Activated T-cell treated with anti-CD3 and anti-CD28 coated beads, Interleukin-2, amount 50 U/mL, for 4 hours (primary cell): ENCODE measurements around the gene SIRT4. TPM values are rescaled to one million over a fixed set of nuclear protein-coding genes. Genes with fewer than 3 reads are reported as not detected.

Source experiments
- ATAC-seq, 2 donors: fragments of 200-7000 bp; cut with Tn5 transposase; one replicate each; pipeline ENCODE4 v1.10.0; 2021
- DNase-seq: peaks from one replicate; pipeline ENCODE4 v3.0.0-alpha.2; 2020
- H3K27me3 Mint-ChIP-seq: one replicate; pipeline ENCODE4 v1.8.0; 2021; ENCODE audit warnings: low read depth, mixed read lengths
- H3K36me3 Mint-ChIP-seq: one replicate; pipeline ENCODE4 v1.8.0; 2022; ENCODE audit warnings: mixed read lengths; ENCODE audit not compliant: insufficient read depth
- H3K4me1 Mint-ChIP-seq: one replicate; pipeline ENCODE4 v1.8.0; 2021; ENCODE audit warnings: low read depth, mixed read lengths
- H3K4me3 Mint-ChIP-seq: one replicate; pipeline ENCODE4 v1.8.0; 2021; ENCODE audit warnings: mild to moderate bottlenecking, moderate library complexity, mixed read lengths
- H3K9me3 Mint-ChIP-seq: one replicate; pipeline ENCODE4 v1.8.0; 2021; ENCODE audit warnings: mixed read lengths
- total RNA-seq, 3 donors: library from RNA; stranded (reverse); gene quantifications; one replicate each; pipeline ENCODE4 v1.2.1, GENCODE V29; 2021

The SIRT4 gene
- total RNA-seq, 3 donors from 2014 or later: 1.3 to 1.8 (median 1.5) TPM

DNA sequence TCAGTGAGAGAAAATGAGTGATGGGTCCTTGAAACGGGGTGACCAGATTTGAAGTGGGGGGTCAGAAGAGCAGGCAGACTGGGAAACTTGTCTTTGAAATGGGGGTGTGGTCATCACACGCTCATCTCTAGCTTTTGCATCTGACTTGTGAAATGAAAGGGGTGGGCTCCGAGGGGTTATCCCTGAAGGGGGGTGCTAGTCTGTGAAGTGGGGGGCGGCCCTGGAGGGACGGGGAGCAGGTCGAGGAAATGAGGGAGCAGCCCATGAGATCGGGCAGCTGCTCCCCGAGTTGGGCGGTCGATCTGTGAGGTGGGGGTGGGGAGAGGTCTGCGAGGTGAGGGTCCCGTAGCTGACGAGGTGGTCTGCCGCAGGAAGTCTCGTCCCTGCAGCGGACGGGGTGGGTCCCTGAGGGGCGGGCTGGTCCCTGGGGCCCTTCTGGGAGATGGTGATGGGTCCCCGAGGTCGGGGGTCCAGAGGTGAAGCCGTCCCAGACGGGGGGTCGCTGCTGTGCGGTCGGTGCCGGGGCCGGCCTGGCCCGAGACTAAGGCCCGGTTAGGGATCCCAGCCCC lies 37.1 kb upstream of the SIRT4 start:
- DNase-seq: peak; percentile 13
- H3K9me3 Mint-ChIP-seq: no peaks in the 10 kb centered on the region
- H3K36me3 Mint-ChIP-seq: no peaks in the 10 kb centered on the region
- H3K4me1 Mint-ChIP-seq: peaks cover 49% of the 10 kb centered on the region
- no peaks in the 10 kb centered on the region for H3K27me3 Mint-ChIP-seq
- peak overlapping the region; percentile 91 for H3K4me3 Mint-ChIP-seq
- peak in 1 of 2 donors; percentile 2 for ATAC-seq

GRCh38 chr12:120265473-120266179 lies 36.5 kb upstream of the SIRT4 start, which contains the start of gene PXN:
Gene PXN (minus strand): TSS chr12:120265730. CDS start chr12:120265629, 101 bp downstream.
- Mint-ChIP-seq H3K36me3 (no peaks in the 10 kb centered on the region), H3K4me1 (peaks cover 43% of the 10 kb centered on the region), H3K9me3 (no peaks in the 10 kb centered on the region), H3K4me3 (peak within 1 kb of the TSS; percentile 91), H3K27me3 (no peaks in the 10 kb centered on the region)
- ATAC-seq (peak; percentile 77 to 84), DNase-seq (peak; percentile 93)

- ATAC-seq (no peak), DNase-seq (no peak)
- Mint-ChIP-seq H3K36me3 (no peaks in the 10 kb centered on the region), H3K4me3 (peak overlapping the region; percentile 88), H3K4me1 (peaks cover 36% of the 10 kb centered on the region), H3K27me3 (no peaks in the 10 kb centered on the region), H3K9me3 (no peaks in the 10 kb centered on the region)
Observed at GRCh38 chr12:120266180-120266870, 35.8 kb upstream of the SIRT4 start.

DNA sequence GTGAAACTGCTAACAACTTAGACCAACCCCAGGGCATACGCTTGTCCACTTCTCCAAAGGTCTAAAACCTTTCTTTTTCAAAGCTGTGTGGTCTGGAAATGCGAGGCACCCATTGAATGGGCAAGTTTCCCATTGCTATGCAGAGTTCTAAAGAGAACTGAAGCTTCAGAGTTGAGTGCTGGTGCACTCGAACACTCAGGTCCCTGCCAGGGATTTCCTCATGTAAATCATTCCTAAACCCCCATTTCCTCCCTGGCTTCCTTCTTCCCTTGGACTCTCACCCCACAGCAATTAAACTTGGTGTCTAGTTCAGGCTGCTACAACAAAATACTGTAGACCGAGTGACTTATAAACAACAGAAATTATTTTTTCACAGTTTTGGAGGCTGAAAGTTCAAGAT lies 34.4 kb upstream of the SIRT4 start:
- no peaks in the 10 kb centered on the region for H3K9me3 Mint-ChIP-seq
- peaks cover 22% of the 10 kb centered on the region for H3K4me1 Mint-ChIP-seq
- DNase-seq (no peak), ATAC-seq (no peak)
- no peak overlapping the region for H3K4me3 Mint-ChIP-seq
- H3K27me3 Mint-ChIP-seq: no peaks in the 10 kb centered on the region
- no peaks in the 10 kb centered on the region for H3K36me3 Mint-ChIP-seq

DNA sequence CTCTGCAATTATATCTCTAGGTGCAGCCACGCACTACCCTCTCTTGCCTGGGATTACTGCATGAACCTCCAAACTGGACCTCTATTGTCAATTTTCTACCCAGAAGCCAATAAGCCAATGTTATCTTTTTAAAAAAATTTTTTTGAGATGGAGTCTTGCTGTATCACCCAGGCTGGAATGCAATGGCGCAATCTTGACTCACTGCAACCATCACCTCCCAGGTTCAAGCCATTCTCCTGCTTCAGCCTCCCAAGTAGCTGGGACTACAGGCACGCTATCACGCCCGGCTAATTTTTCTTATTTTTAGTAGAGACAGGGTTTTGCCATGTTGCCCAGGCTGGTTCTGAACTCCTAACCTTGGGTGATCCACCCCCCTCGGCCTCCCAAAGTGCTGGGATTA lies 25.4 kb upstream of the SIRT4 start:
- ATAC-seq: no peak
- no peak overlapping the region for H3K4me3 Mint-ChIP-seq
- no peaks in the 10 kb centered on the region for H3K36me3 Mint-ChIP-seq
- H3K27me3 Mint-ChIP-seq: peaks cover 3% of the 10 kb centered on the region
- DNase-seq: no peak
- no peaks in the 10 kb centered on the region for H3K9me3 Mint-ChIP-seq
- no peaks in the 10 kb centered on the region for H3K4me1 Mint-ChIP-seq

DNA sequence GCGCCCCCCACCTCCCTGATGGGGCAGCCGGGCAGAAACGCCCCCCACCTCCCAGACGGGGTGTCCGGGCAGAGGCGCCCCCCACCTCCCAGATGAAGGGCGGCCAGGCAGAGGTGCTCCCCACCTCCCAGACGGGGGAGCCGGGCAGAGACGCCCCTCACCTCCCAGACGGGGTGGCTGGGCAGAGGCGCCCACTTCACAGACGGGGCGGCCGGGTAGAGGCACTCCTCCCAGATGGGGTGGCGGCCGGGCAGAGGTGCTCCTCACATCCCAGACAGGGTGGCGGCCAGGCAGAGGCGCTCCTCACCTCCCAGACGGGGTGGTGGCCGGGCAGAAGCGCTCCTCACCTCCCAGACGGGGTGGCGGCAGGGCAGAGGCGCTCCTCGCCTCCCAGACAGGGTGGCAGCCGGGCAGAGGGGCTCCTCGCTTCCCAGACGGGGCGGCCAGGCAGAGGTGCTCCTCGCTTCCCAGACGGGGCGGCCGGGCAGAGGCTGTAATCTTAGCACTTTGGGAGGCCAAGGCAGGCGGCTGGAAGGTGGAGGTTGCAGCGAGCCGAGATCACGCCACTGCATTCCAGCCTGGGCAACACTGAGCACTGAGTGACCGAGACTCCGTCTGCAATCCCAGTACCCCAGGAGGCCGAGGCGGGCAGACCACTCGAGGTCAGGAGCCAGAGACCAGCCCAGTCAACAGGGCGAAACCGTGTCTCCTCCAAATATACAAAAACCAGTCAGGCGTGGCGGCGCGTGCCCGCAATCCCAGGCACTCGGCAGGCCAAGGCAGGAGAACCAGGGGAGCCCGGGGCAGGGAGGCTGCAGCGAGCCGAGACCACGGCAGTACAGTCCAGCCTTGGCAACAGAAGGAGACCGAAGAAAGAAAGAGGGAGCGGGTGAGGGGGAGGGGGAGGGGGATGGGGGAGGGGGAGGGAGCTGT lies 23.7 kb upstream of the SIRT4 start:
- ATAC-seq (no peak), DNase-seq (no peak)
- Mint-ChIP-seq H3K9me3 (no peaks in the 10 kb centered on the region), H3K4me1 (no peaks in the 10 kb centered on the region), H3K36me3 (no peaks in the 10 kb centered on the region), H3K4me3 (no peak overlapping the region), H3K27me3 (peaks cover 3% of the 10 kb centered on the region)

GRCh38 chr12:120283318-120283717 lies 18.8 kb upstream of the SIRT4 start:
- ATAC-seq (no peak), DNase-seq (no peak)
- H3K4me1 Mint-ChIP-seq: no peaks in the 10 kb centered on the region
- no peak overlapping the region for H3K4me3 Mint-ChIP-seq
- no peaks in the 10 kb centered on the region for H3K36me3 Mint-ChIP-seq
- peaks cover 3% of the 10 kb centered on the region for H3K27me3 Mint-ChIP-seq
- no peaks in the 10 kb centered on the region for H3K9me3 Mint-ChIP-seq

DNA sequence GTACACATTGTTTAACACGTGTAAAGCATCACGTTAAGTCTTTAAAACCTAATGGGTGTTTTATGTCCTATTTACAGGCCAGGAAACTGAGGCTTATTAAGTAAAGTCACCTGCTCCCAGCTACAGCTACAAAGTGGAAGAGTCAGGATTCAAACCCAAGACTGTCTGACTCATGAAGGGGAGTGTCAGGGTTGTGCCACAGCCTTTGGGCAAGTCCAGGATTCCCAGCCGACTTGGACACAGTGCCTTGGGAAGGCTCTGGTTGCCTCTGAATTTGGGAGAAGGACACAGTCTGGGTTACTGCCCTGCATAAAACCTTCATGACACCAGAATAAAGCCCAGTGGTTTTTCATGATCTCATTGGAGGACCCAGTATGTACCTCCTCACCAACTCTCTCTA lies 17.7 kb upstream of the SIRT4 start:
- Mint-ChIP-seq H3K36me3 (no peaks in the 10 kb centered on the region), H3K27me3 (no peaks in the 10 kb centered on the region), H3K9me3 (no peaks in the 10 kb centered on the region), H3K4me1 (no peaks in the 10 kb centered on the region), H3K4me3 (no peak overlapping the region)
- DNase-seq: no peak
- ATAC-seq: no peak

GRCh38 chr12:120286768-120287490 lies 15.2 kb upstream of the SIRT4 start:
- Mint-ChIP-seq H3K9me3 (no peaks in the 10 kb centered on the region), H3K27me3 (no peaks in the 10 kb centered on the region), H3K4me1 (peaks cover 7% of the 10 kb centered on the region), H3K4me3 (no peak overlapping the region), H3K36me3 (no peaks in the 10 kb centered on the region)
- DNase-seq: no peak
- ATAC-seq: no peak

- Mint-ChIP-seq H3K4me3 (no peak overlapping the region), H3K9me3 (no peaks in the 10 kb centered on the region), H3K36me3 (no peaks in the 10 kb centered on the region), H3K4me1 (peaks cover 7% of the 10 kb centered on the region), H3K27me3 (no peaks in the 10 kb centered on the region)
- DNase-seq (no peak), ATAC-seq (no peak)
Observed at GRCh38 chr12:120287491-120287890, 14.6 kb upstream of the SIRT4 start.

- Mint-ChIP-seq H3K4me3 (peak overlapping the region; percentile 56), H3K4me1 (peaks cover 7% of the 10 kb centered on the region), H3K9me3 (no peaks in the 10 kb centered on the region), H3K27me3 (no peaks in the 10 kb centered on the region), H3K36me3 (no peaks in the 10 kb centered on the region)
- DNase-seq: no peak
- ATAC-seq: peak; percentile 1 to 2
Observed at GRCh38 chr12:120290609-120291305, 11.4 kb upstream of the SIRT4 start.

- Mint-ChIP-seq H3K9me3 (no peaks in the 10 kb centered on the region), H3K36me3 (no peaks in the 10 kb centered on the region), H3K4me3 (no peak overlapping the region), H3K4me1 (peaks cover 7% of the 10 kb centered on the region), H3K27me3 (no peaks in the 10 kb centered on the region)
- ATAC-seq (peak; percentile 10 to 13), DNase-seq (peak; percentile 12)
Observed at GRCh38 chr12:120292411-120292660, 9.8 kb upstream of the SIRT4 start.
